Naive thymus-derived CD4-positive, alpha-beta T cell (primary cell): Measurements from ENCODE around the gene KRTAP12-1. TPM values are rescaled to one million over a fixed set of nuclear protein-coding genes. Genes with fewer than 3 reads are reported as not detected.

ENCODE experiments used
- ATAC-seq: fragments of 150-1000 bp; cut with Tn5 transposase; 2 replicates; pipeline ENCODE4 v1.10.0; 2021; ENCODE audit warnings: mild to moderate bottlenecking, moderate library complexity
- CTCF ChIA-PET: fragments of 350-600 bp; sonication (Branson Sonifier 250); formaldehyde crosslinking; loops from one replicate; lab custom pipeline; 2021; ENCODE audit warnings: antibody characterized with exemption; lab: Charles Lee
- POLR2A ChIA-PET: fragments of 350-600 bp; sonication (Branson Sonifier 250); formaldehyde crosslinking; loops from one replicate; lab custom pipeline; 2021; ENCODE audit warnings: antibody characterized with exemption, inconsistent platforms; lab: Charles Lee
- DNase-seq, 9 donors: peaks; one replicate each; pipeline versions ENCODE4 v3.0.0 to v3.0.0-alpha.2; 2020 to 2022; ENCODE audit warnings: mixed read lengths in 1 of 9
- H3K27ac ChIP-seq: one replicate; pipeline ENCODE4 v1.7.0; 2013; ENCODE audit warnings: mild to moderate bottlenecking, low read depth, low read length, moderate library complexity
- H3K27me3 ChIP-seq, 2 donors: one replicate each; pipeline ENCODE4 v1.7.0; 2013; ENCODE audit warnings: low read length in 2 of 2, mild to moderate bottlenecking in 2 of 2, moderate library complexity in 2 of 2; ENCODE audit not compliant: control insufficient read depth in 2 of 2, insufficient read depth in 2 of 2
- H3K36me3 ChIP-seq, 3 experiments: 1 replicate in 2 of 3; 2 replicates in 1 of 3; pipeline ENCODE4 v1.7.0; 2013; ENCODE audit warnings: low read length in 3 of 3, mild to moderate bottlenecking in 3 of 3, moderate library complexity in 1 of 3; ENCODE audit not compliant: insufficient read depth in 3 of 3, control insufficient read depth in 2 of 3
- H3K4me1 ChIP-seq, 2 donors: one replicate each; pipeline ENCODE4 v1.7.0; 2013; ENCODE audit warnings: low read length in 2 of 2, mild to moderate bottlenecking in 2 of 2, moderate library complexity in 1 of 2; ENCODE audit not compliant: control insufficient read depth in 2 of 2, insufficient read depth in 2 of 2
- H3K4me3 ChIP-seq: 2 replicates; pipeline ENCODE4 v1.7.0; 2013; ENCODE audit warnings: mild to moderate bottlenecking, low read length
- H3K9me3 ChIP-seq, 3 experiments: 1 replicate in 2 of 3; 2 replicates in 1 of 3; pipeline ENCODE4 v1.7.0; 2013; ENCODE audit warnings: low read length in 3 of 3; ENCODE audit not compliant: control insufficient read depth in 2 of 3
- H3K27ac Mint-ChIP-seq, 9 donors: one replicate each; pipeline ENCODE4 v1.8.0; 2020 to 2022; ENCODE audit warnings: mixed read lengths in 9 of 9, mild to moderate bottlenecking in 8 of 9, moderate library complexity in 5 of 9, inconsistent platforms in 2 of 9
- H3K27me3 Mint-ChIP-seq, 5 donors: one replicate each; pipeline ENCODE4 v1.8.0; 2021 to 2022; ENCODE audit warnings: mixed read lengths in 5 of 5, mild to moderate bottlenecking in 1 of 5
- H3K36me3 Mint-ChIP-seq, 5 donors: one replicate each; pipeline ENCODE4 v1.8.0; 2020 to 2022; ENCODE audit warnings: mixed read lengths in 5 of 5, mild to moderate bottlenecking in 3 of 5, inconsistent platforms in 1 of 5
- H3K4me1 Mint-ChIP-seq, 7 donors: one replicate each; pipeline ENCODE4 v1.8.0; 2020 to 2022; ENCODE audit warnings: mixed read lengths in 7 of 7, mild to moderate bottlenecking in 3 of 7, inconsistent platforms in 1 of 7
- H3K4me3 Mint-ChIP-seq, 10 donors: one replicate each; pipeline ENCODE4 v1.8.0; 2020 to 2022; ENCODE audit warnings: mild to moderate bottlenecking in 10 of 10, mixed read lengths in 10 of 10, moderate library complexity in 6 of 10, inconsistent platforms in 2 of 10
- H3K9me3 Mint-ChIP-seq, 11 donors: one replicate each; pipeline ENCODE4 v1.8.0; 2020 to 2022; ENCODE audit warnings: mixed read lengths in 11 of 11, mild to moderate bottlenecking in 4 of 11, inconsistent platforms in 1 of 11, moderate library complexity in 1 of 11
- intact Hi-C, 2 donors: fragments of 100-400 bp; cut with micrococcal nuclease; formaldehyde crosslinking; loops; one replicate each; pipeline ENCODE4 v1.15.1; 2023
- polyA plus RNA-seq, 2 donors: library from polyadenylated mRNA; unstranded; fragments of 300-500 nt; fragmentation: Illumina TruSeq; gene quantifications; one replicate each; pipeline ENCODE4 v1.2.3, GENCODE V29; 2021
- total RNA-seq, 6 experiments: library from RNA in 5 of 6; stranded (reverse) in 5 of 6; gene quantifications; 1 replicate in 5 of 6; 2 replicates in 1 of 6; pipeline ENCODE4 v1.2.3 and lab custom pipeline; 2021 to 2026

The KRTAP12-1 gene, protein sequence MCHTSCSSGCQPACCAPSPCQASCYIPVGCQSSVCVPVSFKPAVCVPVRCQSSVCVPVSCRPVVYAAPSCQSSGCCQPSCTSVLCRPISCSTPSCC
- total RNA-seq (not detected), polyA plus RNA-seq (not detected), total RNA-seq (lab: John Stamatoyannopoulos, UW) (not detected)

DNA sequence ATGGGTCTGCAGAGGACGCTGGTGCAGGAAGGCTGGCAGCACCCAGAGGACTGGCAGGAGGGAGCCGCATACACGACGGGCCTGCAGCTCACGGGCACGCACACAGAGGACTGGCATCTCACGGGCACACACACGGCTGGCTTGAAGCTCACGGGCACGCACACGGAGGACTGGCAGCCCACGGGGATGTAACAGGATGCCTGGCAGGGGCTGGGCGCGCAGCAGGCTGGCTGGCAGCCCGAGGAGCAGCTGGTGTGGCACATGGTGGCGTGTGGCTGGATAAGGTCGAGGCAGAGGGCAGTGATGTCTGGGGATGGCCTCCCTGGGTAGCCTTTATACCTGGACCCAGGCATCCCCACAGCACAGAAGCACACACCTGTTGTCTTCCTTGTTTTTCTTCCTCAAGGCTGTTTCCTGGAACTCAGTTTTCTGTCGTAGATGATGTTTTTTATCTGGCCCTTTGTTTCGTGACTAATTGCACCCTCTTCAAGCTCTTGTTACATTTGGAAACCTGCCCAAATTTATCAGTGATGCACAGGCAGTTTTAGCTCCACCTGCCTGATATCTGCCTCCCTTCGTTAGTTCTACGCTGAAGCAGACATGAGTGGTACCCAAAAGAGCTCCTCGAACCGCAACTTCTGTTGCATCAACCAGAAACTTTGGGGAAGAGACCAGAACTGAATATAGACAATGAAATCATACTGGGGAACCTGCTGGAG, at the start of gene KRTAP12-1:
TSS of gene KRTAP12-1 (minus strand) at position 303 of the 719 bp plus-strand sequence. CDS start at position 263, 40 bp downstream.
- intact Hi-C loops: no loop called here
- POLR2A ChIA-PET: interaction anchor here (1.2 kb wide), 1 partner anchor 20 kb away, joined by 3 read pairs; no protein-coding TSS in a partner anchor
- CTCF ChIA-PET: no interaction called here
- Histone ChIP-seq H3K36me3 (no peaks in the 10 kb centered on the region), H3K4me3 (no peak within 1 kb of the TSS), H3K27ac (no peak within 1 kb of the TSS), H3K9me3 (no peaks in the 10 kb centered on the region), H3K4me1 (no peaks in the 10 kb centered on the region), H3K27me3 (no peaks in the 10 kb centered on the region)
- H3K4me1 Mint-ChIP-seq: peaks cover 0 to 10% (median 4%) of the 10 kb centered on the region in 7 donors
- no peaks in the 10 kb centered on the region for H3K36me3 Mint-ChIP-seq
- ATAC-seq (no peak), DNase-seq (no peak)
- H3K27me3 Mint-ChIP-seq: peaks cover 4 to 38% (median 8%) of the 10 kb centered on the region in 5 donors
- peaks cover 0 to 6% (median 0%) of the 10 kb centered on the region in 11 donors for H3K9me3 Mint-ChIP-seq
- no peak within 1 kb of the TSS for H3K4me3 Mint-ChIP-seq
- peak within 1 kb of the TSS in 2 of 9 donors; percentile 10 to 51 for H3K27ac Mint-ChIP-seq

DNA sequence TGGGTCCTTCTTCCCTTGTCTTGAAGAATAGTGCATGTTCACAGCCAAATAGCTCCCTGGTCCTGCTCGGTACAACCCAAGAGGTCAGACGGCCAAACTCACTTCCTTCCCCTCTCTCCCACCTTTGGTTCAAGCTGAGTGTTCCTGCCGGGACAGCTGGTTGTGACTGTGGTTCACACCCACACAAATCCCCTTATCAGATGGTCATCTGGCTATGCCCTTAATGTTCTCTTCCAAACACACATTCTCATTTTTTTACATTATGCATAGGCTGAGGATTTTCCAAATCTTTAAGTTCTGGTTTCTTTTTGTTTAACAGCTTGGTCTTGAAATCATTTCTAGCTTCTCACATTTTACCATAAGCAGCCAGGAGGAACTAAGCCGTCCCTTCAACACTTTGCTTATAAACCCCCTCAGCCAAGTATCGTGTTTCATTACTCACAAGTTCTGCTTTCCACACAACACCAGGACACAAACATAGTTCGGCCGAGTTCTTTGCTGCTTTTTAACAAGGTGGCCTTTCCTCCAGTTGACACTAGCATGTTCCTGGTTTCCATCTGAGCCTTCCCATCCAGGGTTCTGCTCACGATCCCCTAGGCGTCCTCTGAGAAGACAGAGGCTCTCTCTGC, 49.1 kb upstream of the KRTAP12-1 start:
- CTCF ChIA-PET: no interaction called here
- no peaks in the 10 kb centered on the region for H3K9me3 ChIP-seq

DNA sequence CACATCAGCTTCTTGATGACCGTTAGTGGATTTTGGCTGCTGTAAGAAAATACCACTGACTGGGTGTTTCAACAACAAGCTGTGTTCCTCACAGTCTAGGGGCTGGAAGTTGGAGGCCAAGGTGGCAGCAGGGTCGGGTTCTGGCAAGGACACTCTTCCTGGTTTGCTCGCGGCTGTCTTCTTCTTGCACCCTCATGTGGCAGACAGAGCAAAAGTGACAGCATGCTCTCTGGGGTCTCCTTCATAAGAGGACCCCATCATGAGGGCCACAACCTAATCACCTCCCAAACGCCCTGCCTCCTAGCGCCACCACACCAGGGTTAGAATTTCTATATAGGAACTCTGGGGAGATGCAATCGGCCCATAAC, 48.0 kb upstream of the KRTAP12-1 start:
- no peak for ATAC-seq
- Histone ChIP-seq H3K27ac (no peak overlapping the region), H3K4me3 (no peak overlapping the region), H3K36me3 (no peaks in the 10 kb centered on the region), H3K9me3 (no peaks in the 10 kb centered on the region), H3K4me1 (no peaks in the 10 kb centered on the region), H3K27me3 (no peaks in the 10 kb centered on the region)
- DNase-seq: no peak
- no peak overlapping the region for H3K4me3 Mint-ChIP-seq
- peaks cover 0 to 3% (median 0%) of the 10 kb centered on the region in 7 donors for H3K4me1 Mint-ChIP-seq
- ChIA-PET POLR2A (no interaction called here), CTCF (no interaction called here)
- intact Hi-C loops: no loop called here
- H3K36me3 Mint-ChIP-seq: no peaks in the 10 kb centered on the region
- no peaks in the 10 kb centered on the region for H3K9me3 Mint-ChIP-seq
- H3K27ac Mint-ChIP-seq: no peak overlapping the region
- peaks cover 4 to 28% (median 12%) of the 10 kb centered on the region in 5 donors for H3K27me3 Mint-ChIP-seq

More for the DNA sequence above, 49.1 kb upstream of the KRTAP12-1 start:
- H3K9me3 Mint-ChIP-seq: no peaks in the 10 kb centered on the region
- no peaks in the 10 kb centered on the region for H3K36me3 Mint-ChIP-seq
- intact Hi-C loops: no loop called here
- Histone ChIP-seq H3K27me3 (no peaks in the 10 kb centered on the region), H3K4me1 (no peaks in the 10 kb centered on the region), H3K27ac (no peak overlapping the region), H3K4me3 (no peak overlapping the region), H3K36me3 (no peaks in the 10 kb centered on the region)
- DNase-seq (no peak), ATAC-seq (no peak)
- POLR2A ChIA-PET: no interaction called here
- H3K4me1 Mint-ChIP-seq: peaks cover 0 to 3% (median 0%) of the 10 kb centered on the region in 7 donors
- peaks cover 3 to 19% (median 9%) of the 10 kb centered on the region in 5 donors for H3K27me3 Mint-ChIP-seq
- H3K4me3 Mint-ChIP-seq: no peak overlapping the region
- no peak overlapping the region for H3K27ac Mint-ChIP-seq

DNA sequence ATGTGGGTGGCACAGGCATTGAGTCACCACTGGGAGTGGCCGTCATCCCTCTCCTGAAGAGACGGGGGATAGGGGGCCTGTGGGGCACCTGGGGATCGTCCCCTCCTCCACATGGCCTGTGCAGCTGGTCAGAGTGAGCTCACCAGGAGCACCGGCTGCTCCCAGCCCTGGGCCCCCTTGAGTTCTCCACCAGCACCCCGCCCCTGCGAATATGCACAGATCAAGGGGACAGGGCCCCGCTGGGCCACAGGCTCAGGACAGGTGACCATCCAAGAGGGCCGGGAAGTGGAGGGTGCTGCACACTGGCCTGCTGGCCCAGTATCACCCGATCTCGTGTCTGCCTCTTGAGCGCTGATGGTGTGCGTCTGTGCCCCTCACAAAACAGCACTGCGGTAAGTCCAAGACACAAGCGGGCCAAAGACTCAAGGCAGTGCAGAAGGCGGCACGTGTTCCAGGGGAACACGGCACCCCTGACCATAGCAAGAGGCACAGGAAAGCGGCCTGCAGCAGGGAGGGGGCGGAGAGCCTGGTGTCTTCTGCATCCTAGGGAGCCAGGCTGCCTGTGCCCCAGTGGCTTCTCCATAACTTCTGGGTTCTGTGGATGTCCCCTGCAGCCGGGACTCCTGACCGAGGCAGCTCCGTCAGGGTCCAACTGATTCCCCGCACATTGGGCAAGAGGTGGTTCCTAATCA, 47.5 kb upstream of the KRTAP12-1 start:
- CTCF ChIA-PET: no interaction called here
- intact Hi-C loops: no loop called here
- Histone ChIP-seq H3K4me3 (no peak overlapping the region), H3K9me3 (no peaks in the 10 kb centered on the region), H3K4me1 (no peaks in the 10 kb centered on the region), H3K27ac (no peak overlapping the region), H3K27me3 (no peaks in the 10 kb centered on the region), H3K36me3 (no peaks in the 10 kb centered on the region)
- POLR2A ChIA-PET: no interaction called here
- Mint-ChIP-seq H3K9me3 (no peaks in the 10 kb centered on the region), H3K4me1 (peaks cover 0 to 3% (median 0%) of the 10 kb centered on the region in 7 donors), H3K4me3 (no peak overlapping the region), H3K36me3 (no peaks in the 10 kb centered on the region), H3K27me3 (peaks cover 4 to 32% (median 12%) of the 10 kb centered on the region in 5 donors), H3K27ac (no peak overlapping the region)
- ATAC-seq: no peak
- DNase-seq: no peak

DNA sequence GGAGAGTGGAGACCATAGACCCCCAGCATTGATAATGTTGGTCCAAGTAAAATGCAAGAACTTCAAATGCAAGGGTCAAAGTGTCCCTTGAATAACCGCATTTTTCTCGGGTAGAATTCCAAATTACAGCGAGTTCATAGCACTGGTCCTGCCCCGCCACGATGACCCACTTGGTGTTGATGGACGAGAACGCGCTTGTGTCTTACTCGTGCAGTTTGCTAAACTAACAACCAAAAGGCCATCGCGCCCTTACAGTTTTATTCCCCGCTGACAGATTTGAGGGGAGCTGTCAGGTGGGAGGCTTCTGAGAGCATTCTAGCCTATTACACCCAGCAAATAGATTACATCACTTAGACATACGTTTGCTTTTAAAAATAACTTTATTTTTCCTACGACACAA, 46.8 kb upstream of the KRTAP12-1 start:
- ATAC-seq: no peak
- Histone ChIP-seq H3K36me3 (no peaks in the 10 kb centered on the region), H3K27me3 (no peaks in the 10 kb centered on the region), H3K27ac (no peak overlapping the region), H3K4me3 (no peak overlapping the region), H3K9me3 (no peaks in the 10 kb centered on the region), H3K4me1 (peaks cover 0 to 6% of the 10 kb centered on the region in 2 donors)
- Mint-ChIP-seq H3K27me3 (peaks cover 4 to 37% (median 12%) of the 10 kb centered on the region in 5 donors), H3K9me3 (no peaks in the 10 kb centered on the region), H3K36me3 (no peaks in the 10 kb centered on the region), H3K4me1 (peaks cover 0 to 5% (median 4%) of the 10 kb centered on the region in 7 donors), H3K27ac (no peak overlapping the region), H3K4me3 (no peak overlapping the region)
- intact Hi-C loops: no loop called here
- ChIA-PET POLR2A (no interaction called here), CTCF (interaction anchor here (1.0 kb wide), 1 partner anchor 184 kb away, joined by 3 read pairs; no protein-coding TSS in a partner anchor)
- DNase-seq: no peak

DNA sequence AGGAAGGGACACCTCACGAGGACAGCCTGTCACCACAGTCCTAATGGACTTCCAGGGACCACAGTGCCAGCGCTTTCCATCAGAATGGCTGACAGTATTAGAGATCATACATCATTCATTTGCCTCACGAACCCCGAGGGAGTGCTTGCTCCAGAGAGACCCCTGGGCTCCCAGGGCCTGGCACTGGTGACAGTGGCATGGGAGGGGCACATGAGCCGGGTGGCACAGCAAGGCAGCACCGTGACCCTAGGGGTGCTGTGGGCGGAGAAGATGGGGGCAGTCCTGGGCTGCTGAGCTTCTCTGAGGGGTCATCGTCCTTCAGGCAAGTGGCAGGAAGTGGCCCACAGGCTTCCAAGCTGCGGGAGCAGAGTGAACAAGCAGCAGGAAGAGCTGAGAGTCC, 45.8 kb upstream of the KRTAP12-1 start:
- Histone ChIP-seq H3K27ac (no peak overlapping the region), H3K27me3 (peaks cover 0 to 2% of the 10 kb centered on the region in 2 donors), H3K4me1 (peaks cover 7 to 14% of the 10 kb centered on the region in 2 donors), H3K36me3 (no peaks in the 10 kb centered on the region), H3K4me3 (no peak overlapping the region), H3K9me3 (no peaks in the 10 kb centered on the region)
- Mint-ChIP-seq H3K4me1 (peaks cover 2 to 12% (median 10%) of the 10 kb centered on the region in 7 donors), H3K36me3 (peaks cover 0 to 3% (median 0%) of the 10 kb centered on the region in 5 donors), H3K9me3 (no peaks in the 10 kb centered on the region), H3K27ac (peak overlapping the region in 1 of 9 donors; percentile 22), H3K4me3 (peak overlapping the region in 1 of 10 donors; percentile 32), H3K27me3 (peaks cover 7 to 41% (median 18%) of the 10 kb centered on the region in 5 donors)
- DNase-seq (no peak), ATAC-seq (no peak)
- POLR2A ChIA-PET: no interaction called here
- intact Hi-C loops: no loop called here
- CTCF ChIA-PET: interaction anchor here (1.0 to 2.0 kb wide), 2 partner anchors 73 to 183 kb away, joined by 3 to 4 read pairs; partner anchors contain the start of gene UBE2G2
